ENCODE results near the gene RPS6KL1.

GRCh38 chr14:74910556-74910955, 12.5 kb downstream of the RPS6KL1 start:
- TF ChIP-seq CTCF (IDR thresholded peaks at IDR 0.05) (no peak), POLR2A (IDR thresholded peaks at IDR 0.05) (no peak)

Data from Peyer's patch (tissue), 4 donors.